GM19043 (cell line): ENCODE measurements around the gene TMEM181.
"Not testable (repeated sequence)": the region's sequence is repeated elsewhere in the genome, so short reads cannot be mapped to it uniquely, and the experiment has no call there.

Experiments
- ATAC-seq: cut with Tn5 transposase; IDR thresholded peaks from one replicate; pipeline ENCODE4 v1.9.1; 2021; ENCODE audit warnings: low read depth; ENCODE audit not compliant: unreplicated experiment

Gene TMEM181

DNA sequence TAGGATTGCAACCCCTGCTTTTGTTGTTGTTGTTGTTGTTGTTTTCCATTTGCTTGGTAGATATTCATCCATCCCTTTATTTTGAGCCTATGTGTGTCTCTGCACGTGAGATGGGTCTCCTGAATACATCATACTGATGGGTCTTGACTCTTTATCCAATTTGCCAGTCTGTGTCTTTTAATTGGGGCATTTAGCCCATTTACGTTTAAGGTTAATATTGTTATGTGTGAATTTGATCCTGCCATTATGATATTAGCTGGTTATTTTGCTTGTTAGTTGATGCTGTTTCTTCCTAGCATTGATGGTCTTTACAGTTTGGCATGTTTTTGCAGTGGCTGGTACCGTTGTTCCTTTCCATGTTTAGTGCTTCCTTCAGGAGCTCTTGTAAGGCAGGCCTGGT, 58.4 kb downstream of the TMEM181 start:
- not testable (repeated sequence) for ATAC-seq

DNA sequence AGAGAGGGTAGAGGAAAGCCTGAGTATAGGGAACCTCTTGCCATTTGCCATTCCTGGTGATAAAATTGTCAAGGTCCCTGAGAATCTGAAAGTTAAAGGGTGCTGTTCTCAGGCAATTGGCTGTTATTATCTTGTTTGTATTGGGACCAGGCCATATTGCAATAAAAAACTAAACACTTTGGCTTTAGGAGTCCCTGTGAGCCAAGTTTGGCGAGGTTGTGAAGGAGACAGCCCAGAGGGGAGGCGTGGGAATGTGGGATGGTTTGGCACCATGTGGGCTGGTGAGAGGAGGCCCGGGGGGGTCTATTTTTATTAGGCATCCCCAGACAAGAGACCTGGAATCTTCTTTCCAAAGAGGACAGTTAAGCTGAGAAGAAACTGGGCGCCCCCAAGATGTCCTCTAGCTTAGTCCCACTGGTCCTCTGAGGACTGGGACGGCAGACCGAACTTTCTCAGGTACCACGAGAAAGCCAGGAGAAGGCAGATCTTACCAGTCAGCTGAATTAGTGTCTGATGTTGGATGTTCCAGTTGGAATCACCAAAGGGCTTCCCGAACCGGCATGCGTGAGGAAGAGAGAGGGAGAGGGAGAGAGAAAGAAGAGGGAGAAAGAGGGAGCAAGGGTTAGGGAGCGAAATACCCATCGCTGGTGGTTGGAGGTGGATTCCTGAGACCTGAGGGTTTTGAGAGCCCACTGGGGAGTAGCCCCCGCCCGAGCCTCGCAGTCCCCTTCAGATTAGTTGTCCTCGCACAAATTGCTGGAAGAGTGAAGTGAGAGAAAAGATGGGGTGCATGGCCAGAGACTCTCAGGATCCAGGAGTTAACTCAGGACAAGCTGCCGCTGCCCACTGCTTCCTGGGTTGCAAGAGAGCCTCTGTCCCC, 60.3 kb downstream of the TMEM181 start:
- no peak for ATAC-seq

DNA sequence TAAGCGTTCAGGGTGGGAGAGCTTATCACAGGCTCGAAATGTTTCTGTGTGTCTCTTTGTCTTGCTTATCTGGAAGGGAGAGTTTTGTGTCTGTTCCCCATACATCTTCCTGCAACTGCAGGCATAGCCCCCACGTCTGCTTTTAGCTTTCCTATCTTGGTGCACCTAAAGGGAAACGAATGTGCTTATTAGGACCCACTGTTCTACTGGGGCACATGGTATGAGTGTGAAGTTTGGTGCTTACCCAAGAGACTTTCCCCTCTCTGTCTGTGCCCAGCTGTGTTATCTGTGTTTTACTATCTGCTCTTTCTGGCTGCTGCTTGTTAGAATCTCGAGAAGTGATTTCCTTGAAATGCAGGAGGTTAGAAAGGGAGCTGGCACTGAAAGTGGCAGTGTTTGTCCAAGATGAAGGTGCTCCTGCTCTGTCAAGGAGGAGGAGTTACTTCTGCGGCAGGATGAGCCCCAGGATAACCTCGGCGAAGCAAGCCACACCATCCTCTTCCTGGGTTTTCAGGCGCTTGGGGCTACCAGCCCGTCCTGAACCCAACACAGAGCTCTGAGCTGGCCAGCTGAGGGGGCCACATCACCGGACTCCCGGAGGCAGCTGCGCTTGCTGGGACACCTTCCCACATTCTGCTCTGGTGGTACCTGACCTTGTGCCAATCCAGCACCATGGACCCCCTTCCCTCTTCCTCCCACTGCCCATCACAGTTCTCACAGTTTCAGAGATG, 61.2 kb downstream of the TMEM181 start:
- no peak for ATAC-seq

DNA sequence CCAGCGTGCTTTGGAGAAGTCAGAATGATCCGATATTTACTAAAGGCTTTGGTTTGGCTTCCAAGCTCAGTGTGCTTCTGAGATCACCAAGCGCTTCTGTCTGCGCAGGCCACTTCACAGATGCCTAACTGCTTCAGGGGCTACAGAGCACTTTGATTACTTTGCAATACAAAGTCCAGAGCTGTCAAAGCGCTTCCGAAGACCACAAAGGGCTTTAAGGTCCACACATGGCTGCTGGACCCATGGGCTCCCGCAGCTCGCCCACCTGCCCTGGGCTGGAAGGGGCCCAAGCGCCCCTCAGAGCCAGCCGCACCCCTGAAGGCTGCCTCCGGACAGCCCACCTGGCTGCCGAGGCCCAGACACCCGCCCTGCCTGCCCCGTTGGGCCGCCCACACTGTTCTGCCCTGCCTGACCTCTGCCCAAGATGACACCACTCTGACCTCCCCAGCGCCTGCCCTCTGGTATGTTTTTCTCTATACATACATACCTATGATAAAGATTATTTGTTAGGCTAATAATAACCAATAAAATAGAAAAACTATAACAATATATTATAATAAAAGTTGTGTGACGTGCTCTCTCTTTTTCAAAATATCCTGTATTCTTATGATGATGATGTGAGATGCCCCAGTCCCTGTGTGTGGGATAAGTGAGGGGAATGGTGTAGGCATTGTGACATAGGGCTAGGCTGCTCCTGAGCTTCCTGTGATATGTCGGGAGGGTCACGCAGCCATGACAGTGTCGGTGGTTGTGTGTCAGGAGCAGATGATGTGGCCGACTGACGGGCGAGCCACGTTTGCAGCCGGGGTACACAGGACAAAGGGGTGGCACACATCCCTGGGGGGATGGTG, 62.0 kb downstream of the TMEM181 start:
- no peak for ATAC-seq

DNA sequence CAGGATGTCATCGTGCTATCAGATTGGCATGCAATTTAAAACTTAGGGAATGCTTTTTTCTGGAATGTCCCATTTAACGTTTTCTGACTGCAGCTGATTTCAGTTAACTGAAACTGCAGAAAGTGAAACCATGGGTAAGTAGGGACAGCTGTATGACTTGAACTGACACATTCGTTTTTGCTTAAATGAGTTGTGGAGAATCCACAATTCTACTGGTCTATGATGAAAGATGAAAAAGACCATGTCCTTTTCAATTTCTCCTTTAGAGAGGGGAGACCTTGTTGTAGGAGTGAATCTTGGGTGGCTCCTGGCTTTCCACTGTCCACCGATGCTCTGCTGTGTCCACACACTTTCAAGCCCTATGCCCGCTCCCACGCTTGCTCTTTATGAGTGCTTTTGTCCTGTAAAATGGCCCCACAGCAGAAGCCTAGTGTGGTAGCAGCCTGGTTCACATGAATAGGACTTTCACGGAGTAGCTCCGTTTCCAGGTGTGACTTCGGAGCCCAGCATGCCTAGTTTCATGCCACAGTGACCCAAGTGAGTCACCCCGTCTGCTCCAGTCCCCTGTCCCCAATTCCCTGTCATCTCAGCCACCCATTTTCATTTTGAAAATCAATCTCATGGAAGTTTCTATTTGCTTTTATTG, 62.8 kb downstream of the TMEM181 start:
- no peak for ATAC-seq

DNA sequence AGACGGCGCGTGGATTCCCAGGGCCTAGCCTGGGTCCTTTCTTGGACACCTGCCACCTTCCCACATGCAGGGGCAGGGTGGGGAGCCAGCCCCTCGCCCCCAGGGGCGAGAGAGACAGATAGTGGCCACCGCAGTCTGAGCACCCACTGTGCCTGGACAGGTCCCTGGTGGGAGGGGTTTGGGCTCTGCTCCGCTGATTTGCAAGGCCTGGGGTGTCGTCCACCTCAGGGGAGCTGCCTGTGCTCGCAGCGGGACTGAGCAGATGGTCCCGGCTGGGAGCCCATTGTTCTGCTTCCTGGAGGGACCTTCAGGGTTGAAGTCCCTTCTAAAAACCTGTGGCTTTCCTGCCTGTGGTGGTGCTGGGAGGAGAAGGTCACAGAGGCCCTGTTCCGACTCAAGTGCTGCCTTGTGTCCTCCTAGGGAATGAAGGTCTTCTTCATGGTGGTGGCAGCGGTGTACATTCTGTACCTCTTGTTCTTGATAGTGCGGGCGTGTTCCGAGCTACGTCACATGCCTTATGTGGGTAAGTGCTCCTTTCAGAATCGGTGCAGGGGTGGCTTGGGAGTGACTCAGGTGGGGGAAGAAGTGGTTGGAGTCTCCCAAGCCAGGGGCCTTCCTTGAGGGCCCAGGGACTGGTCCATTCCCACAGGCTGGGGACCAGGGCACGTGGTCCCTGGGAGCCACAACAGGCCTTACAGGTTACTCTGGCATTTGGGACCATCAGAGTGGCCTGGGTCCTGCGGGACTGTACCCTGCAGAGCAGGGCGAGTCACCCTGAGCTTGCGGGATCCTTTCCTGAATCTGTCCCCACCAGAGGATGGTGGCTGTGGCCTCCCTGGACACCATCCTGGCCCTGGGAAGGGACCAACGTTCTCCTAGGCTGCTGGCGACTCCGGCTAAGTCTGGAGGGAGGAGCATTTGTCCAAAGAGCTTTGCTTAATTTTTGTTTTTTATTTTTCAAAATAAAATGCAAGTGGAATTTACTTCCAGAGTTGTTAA, 65.1 kb downstream of the TMEM181 start:
- no peak for ATAC-seq

DNA sequence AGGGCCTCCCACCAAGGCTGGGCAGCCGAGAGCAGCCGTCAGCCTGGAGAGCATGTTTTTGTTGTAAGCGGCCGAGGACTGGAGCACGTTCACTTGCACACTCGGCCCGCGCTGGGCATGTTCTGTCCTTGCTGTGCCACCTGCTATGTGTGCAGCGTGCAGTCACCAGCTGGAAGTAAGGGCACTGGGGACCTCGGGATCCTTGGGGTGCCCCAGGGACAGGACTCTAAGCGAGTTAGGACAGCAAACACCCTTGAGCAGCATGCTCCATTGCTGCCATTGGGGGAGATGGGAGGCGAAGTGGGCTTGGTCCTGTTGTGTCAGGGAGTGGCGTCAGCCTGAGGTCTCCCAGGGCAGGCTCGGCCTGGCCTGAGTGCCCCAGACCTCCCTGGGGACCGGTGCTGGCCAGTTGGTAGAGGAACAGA, 66.0 kb downstream of the TMEM181 start:
- no peak for ATAC-seq

DNA sequence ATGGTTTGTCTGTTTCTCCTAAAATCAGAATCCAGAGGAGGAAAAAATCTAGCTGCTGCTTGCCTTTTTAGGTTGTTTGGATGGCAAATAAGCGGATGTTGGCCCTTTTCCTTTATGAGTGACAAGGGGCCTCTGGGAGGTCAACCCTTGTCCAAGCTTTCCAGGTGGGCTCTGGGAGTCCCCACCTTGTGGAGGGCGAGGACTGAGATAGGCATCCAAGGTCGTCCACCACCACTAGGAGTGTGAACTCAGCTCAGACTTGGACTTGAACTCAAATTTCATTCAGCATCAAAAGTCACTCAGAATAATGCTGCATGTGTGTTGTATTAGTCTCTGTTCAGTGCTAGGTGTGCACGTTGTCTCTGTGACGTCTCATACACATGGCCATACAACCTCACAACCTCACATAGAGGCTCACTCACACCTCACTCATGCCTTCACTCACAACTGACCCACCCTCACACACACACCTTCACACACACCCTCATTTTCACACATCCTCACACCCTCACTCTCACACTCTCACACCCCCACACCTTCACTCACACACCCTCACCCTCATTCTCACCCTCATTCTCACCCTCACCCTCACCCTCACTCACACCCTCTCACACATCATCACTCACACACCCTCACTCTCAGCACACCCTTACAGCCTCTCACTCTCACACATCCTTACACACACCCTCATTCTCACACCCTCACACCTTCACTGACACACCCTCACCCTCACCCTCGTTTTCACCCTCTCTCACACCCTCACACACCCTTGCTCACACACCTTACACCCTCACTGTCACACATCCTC, 66.7 kb downstream of the TMEM181 start:
- ATAC-seq: no peak

DNA sequence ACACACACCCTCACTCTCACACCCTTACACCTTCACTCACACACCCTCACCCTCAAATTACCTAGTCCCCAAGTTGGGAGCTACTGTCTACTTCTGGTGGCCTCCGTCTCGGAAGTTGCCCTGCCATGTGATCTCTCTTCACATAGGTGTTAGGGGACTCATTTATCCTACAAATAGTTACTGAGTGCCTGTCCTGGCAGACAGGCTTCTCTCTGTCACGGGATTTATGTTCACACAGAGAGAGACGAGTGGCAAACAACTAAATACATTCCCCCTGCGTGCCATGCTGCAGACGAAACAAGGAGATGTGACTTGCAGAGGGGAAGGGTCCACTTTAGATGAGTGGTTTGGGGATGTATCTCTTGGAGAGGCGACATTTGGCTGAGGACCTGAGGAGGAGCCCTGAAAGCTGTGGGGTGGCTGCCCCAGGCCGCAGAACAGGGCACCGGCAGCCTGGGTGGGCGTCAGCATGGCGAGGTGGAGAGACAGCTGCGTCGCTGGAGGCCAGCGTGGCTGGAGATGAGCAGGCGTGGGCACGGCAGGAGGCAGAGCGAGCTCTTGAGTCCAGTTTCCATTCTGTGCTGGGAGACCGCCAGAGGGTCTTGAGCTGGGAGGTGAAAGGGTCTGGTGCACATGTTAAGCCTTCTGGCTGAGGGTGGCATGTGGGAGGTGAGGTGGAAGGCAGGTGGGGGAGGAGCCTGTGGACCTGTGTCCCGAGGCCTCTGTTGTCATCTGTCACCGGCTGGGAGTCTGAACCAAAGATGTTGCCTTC, 67.5 kb downstream of the TMEM181 start:
- no peak for ATAC-seq

DNA sequence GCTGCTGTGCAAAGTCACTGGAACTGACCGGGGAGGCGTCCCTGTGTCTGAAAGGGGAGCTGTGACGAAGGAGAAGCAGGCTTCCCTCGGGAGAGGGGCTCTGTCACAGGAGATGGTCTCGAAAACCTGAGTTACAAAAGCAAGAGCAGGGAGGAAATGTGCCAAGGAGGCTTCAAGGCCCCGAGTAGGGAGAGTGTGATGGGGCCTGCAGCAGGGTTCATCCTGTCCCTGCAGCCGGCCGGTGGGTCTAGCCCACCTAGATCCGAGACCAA, 68.0 kb downstream of the TMEM181 start:
- no peak for ATAC-seq

DNA sequence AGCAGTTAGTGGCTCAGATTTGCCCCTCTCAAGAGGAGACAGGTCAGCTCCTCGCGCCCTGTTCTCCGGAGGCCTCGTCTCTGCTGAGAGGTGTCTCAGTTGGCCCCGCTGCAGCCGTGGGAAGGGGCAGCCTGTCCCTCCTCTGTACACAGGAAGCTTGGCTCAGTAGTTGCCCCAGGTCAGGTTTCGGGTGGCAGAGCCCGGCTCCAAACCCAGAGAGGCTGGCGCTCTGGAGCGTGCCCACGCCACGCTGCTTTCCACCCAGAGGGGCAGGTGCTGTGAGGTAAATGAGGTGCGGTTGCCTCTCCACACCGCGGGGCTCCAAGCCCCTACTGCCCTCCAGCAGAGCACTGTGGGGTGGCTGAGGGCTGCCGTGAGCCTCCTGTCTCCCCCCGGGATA, 68.7 kb downstream of the TMEM181 start:
- ATAC-seq: no peak

DNA sequence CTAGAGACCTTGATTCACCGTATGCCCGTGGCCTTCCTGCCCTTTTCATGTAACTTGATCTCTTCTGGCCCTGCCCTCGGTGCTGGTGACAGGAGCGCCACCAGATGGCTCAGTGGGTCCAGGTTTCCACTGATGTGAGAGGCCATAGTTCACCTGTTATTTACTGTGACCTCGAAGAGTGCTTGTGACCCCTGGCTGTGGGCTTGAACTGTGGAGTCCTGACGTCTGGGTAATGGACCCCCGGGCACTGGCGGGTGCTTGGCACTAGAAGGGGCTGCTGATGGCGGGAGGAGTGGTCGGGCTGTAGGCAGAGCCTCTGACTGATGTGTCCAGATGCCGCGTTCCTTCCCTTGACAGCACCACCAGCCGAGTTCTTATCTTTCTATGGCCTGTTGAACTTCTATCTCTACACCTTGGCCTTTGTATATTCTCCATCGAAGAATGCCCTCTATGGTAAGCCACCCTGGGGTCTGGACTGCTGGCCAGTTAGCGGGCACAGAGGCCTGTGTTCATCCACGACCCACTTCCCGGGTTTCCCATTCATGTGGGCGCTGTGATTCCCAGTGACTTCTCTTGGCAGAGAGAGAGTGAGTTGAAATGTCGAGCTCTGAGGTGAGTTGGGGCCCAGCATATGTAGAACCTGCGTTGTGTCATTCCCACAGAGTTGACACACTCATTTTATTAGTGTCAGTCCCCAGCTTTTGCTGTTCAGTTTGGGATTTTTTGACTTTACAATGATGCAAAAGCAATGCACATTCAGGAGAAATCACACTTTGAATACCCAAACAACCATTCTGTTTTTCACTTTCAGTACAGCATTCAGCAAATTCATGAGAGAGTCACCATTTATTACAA, 69.7 kb downstream of the TMEM181 start:
- ATAC-seq: no peak

DNA sequence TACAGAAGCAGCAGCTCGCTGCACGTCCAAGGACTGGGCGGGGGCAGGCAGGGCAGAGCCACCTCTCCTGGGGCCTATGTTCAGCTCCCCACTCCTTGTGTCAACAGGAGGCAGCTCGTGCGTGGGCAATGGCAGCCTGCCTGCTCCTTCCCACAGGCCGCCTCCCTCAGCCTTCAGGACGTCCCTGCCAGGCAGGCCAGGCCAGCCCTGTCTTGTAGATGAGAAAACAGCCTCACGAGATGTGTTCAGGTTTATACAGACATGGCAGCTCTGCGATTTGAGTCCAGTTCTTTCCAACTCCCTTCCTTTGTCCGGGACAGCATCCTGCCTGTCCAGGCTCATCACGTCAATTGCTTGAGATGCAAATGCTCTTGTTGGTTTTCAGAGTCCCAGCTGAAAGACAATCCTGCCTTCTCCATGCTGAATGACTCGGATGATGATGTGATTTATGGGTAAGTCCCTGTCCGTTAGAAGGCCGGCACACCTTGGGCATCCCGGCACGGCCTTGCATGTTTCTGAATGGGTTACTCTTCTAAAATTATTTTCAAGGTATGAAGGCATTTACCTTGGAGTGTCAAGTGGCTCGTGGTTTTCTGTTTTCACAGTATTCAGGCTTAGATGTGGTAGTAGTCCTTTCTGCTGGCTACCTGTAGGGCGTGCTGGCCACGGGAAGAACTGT, 71.2 kb downstream of the TMEM181 start:
- no peak for ATAC-seq

DNA sequence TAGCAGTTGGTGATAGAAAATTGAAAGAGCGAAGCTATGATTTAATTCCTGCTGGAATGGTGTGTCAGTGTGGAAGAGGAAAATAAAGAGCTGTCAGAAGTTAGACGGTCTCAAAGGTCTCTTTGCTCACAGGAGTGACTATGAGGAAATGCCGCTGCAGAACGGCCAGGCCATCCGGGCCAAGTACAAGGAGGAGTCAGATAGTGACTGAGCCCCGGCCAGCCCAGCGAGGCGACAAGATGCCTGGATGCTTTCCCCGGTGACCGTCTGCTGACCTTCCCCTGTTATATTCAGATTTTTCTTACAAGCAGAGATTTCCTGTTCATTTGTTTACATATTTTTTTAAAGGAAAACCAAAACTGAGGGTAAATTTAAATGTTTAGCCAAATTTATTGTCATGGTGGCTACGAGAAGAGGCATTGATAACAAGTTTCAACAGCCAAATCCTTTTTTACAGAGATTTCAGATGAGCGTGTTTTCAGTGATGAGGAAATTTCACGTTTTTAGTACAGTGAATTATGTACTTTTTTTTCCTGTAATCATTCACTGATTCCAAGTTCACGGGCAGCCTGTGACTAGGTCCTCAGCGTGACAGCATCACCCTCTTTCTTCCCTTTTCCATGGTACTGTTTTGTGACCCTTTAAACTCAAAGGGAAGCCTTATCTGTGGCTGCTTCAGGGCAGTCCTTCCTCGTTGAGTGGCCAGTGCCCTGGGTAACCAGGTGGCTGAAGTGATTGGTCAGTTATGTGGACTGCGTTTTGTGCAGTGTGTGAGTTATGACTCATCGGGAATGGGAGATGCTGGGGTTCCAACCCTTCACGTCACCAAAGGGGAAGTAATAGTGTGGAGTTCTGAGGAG, 72.0 kb downstream of the TMEM181 start:
- ATAC-seq: no peak

DNA sequence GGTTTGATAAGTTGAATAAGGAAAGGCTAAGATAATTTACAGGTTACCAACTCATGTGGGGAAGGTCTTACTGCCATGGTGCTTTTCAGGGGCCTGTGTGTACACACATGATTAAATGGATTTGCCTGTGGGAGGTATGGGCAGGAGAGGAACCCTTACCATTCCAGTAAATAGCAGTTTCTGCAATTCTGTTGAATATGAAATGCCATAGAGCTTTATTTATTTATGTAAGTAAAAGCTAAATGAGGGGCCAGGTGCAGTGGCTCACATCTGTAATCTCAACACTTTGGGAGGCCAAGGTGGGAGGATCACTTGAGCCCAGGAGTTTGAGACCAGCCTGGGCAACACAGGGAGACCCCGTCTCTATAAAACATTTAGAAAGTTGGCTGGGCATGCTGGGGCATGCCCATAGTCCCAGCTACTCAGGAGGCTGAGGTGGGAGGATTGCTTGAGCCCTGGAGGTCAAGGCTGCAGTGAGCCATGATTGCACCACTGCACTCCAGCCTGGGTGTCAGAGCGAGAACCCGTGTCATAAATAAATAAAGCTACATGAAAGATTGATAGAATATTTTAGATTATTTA, 72.7 kb downstream of the TMEM181 start:
- not testable (repeated sequence) for ATAC-seq
